Spinal cord (tissue), 4 donors: ENCODE results near the gene SDHAF3. TPM values are rescaled to one million over a fixed set of nuclear protein-coding genes. Genes with fewer than 3 reads are reported as not detected.

ENCODE experiments used
- polyA plus RNA-seq, 2 donors: library from polyadenylated mRNA; unstranded; fragments of 120-200 nt; gene quantifications; one replicate each; pipeline ENCODE4 v1.2.1, GENCODE V29; 2013; ENCODE audit not compliant: insufficient read length in 2 of 2
- total RNA-seq, 2 donors: library from RNA; depleted of rRNA in 1 of 2; stranded (reverse); fragments of 120-200 nt in 1 of 2; fragments of >200 nt in 1 of 2; gene quantifications; one replicate each; pipeline versions ENCODE4 v1.2.3 to v1.2.4, GENCODE V29; 2013 to 2014

SDHAF3 gene
- total and polyA plus RNA-seq, 4 donors: 23.1 to 28.1 (median 23.7) TPM

Other genes starting within 250 kb of the SDHAF3 start
- gene DLX6, start 112.1 kb upstream of the SDHAF3 start, total RNA-seq: under 1 TPM in 1 of 2 donors, not detected in 1; 0.17 TPM
- gene DLX6, start 112.1 kb upstream of the SDHAF3 start, polyA plus RNA-seq: not detected
- gene DLX5, start 92.9 kb upstream of the SDHAF3 start, total RNA-seq: under 1 TPM in 1 of 2 donors, not detected in 1; 0.50 TPM
- not detected for gene DLX5, start 92.9 kb upstream of the SDHAF3 start, polyA plus RNA-seq